Muscle of leg (tissue), 11 donors: ENCODE data around the gene THY1. TPM values are rescaled to one million over a fixed set of nuclear protein-coding genes. Genes with fewer than 3 reads are reported as not detected.
"Not testable (repeated sequence)": the region's sequence is repeated elsewhere in the genome, so short reads cannot be mapped to it uniquely, and the experiment has no call there.

ENCODE experiments used
- DNase-seq: peaks from one replicate; pipeline ENCODE4 v3.0.0; 2013
- H3K27ac ChIP-seq: one replicate; pipeline ENCODE4 v1.5.1; 2013; ENCODE audit warnings: mild to moderate bottlenecking, low read length, control low read depth
- H3K27me3 ChIP-seq: one replicate; pipeline ENCODE4 v1.6.1; 2013; ENCODE audit warnings: low read length; ENCODE audit not compliant: control insufficient read depth, insufficient read depth
- H3K36me3 ChIP-seq: one replicate; pipeline ENCODE4 v1.6.1; 2013; ENCODE audit warnings: low read length; ENCODE audit not compliant: control insufficient read depth, insufficient read depth
- H3K4me1 ChIP-seq: one replicate; pipeline ENCODE4 v1.6.1; 2013; ENCODE audit warnings: low read length; ENCODE audit not compliant: control insufficient read depth, insufficient read depth
- H3K4me3 ChIP-seq: one replicate; pipeline ENCODE4 v1.5.1; 2013; ENCODE audit warnings: low read length, control low read depth
- H3K9me3 ChIP-seq: replicated peaks from 2 replicates; pipeline ENCODE4 v1.6.1; 2013; ENCODE audit warnings: low read depth, low read length; ENCODE audit not compliant: control insufficient read depth
- WGBS: methylation state at CpG from one replicate; pipeline ENCODE4 v1.1.5; 2013; ENCODE audit warnings: missing lambda C conversion rate; ENCODE audit not compliant: insufficient coverage; 5-methylcytosine and 5-hydroxymethylcytosine counted together
- polyA plus RNA-seq, 8 donors: library from polyadenylated mRNA; unstranded; fragments of 120-200 nt; gene quantifications; one replicate each; pipeline versions ENCODE4 v1.2.1 to v1.2.3, GENCODE V29; 2013; ENCODE audit warnings: inconsistent platforms in 1 of 8, low replicate concordance in 1 of 8; ENCODE audit not compliant: insufficient read length in 8 of 8, insufficient read depth in 1 of 8
- total RNA-seq: library from RNA; stranded (reverse); fragments of 120-200 nt; gene quantifications from one replicate; pipeline ENCODE4 v1.2.4, GENCODE V29; 2013

The THY1 gene
- total and polyA plus RNA-seq, 9 donors, result 89.3 to 202 (median 161) TPM

GRCh38 chr11:119397740-119398139, 25.2 kb downstream of the THY1 start:
- DNase-seq, result no peak
- H3K27me3 ChIP-seq, result no peaks in the 10 kb centered on the region
- no peak overlapping the region for H3K4me3 ChIP-seq
- no peaks in the 10 kb centered on the region for H3K4me1 ChIP-seq
- H3K36me3 ChIP-seq, result no peaks in the 10 kb centered on the region
- H3K27ac ChIP-seq, result no peak overlapping the region
- H3K9me3 ChIP-seq, result peaks cover 10% of the 10 kb centered on the region

DNA sequence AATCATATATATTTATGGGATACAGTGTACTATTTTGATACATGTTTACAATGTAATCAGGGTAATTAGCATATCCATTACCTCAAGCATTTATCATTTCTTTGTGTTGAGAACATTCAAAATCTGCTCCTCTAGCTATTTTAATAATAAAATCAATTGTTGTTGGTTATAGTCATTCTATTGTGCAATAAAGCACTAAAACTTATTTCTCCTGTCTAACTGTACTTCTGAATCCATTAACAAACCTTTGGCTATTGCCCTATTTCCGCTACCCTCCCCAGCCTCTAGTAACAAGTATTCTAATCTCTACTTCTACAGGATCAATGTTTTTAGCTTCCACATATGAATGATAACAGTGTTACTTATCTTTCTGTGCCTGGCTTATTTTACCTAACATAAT, 26.1 kb downstream of the THY1 start:
- no peaks in the 10 kb centered on the region for H3K4me1 ChIP-seq
- H3K4me3 ChIP-seq, result no peak overlapping the region
- no peaks in the 10 kb centered on the region for H3K27me3 ChIP-seq
- no CpG with 5 or more reads among the region's 1 CpG for WGBS
- DNase-seq, result no peak
- H3K27ac ChIP-seq, result no peak overlapping the region
- peaks cover 10% of the 10 kb centered on the region for H3K9me3 ChIP-seq
- no peaks in the 10 kb centered on the region for H3K36me3 ChIP-seq

DNA sequence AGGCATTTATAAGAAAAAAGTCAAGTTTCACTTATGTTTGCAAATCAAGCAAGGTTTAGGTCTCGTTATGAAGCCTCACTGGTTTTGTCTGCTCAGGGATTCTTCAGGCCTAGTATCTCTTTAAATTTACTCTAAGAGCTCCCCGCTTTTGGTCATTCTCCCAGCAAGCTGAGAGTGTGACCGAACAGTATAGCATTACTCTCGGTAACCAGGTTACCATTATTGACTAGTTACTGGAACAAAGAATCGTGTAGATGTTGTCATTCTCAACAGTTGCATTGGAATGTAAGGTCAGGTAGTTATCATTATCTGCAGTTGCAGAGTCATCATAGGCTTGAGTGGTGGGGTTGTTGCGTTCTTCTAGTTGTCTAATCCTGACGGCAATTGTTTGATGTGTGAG, 31.7 kb downstream of the THY1 start:
- H3K9me3 ChIP-seq, result no peaks in the 10 kb centered on the region
- H3K36me3 ChIP-seq, result no peaks in the 10 kb centered on the region
- 89% methylated on average over 4 of the region's 7 CpGs for WGBS
- H3K27me3 ChIP-seq, result no peaks in the 10 kb centered on the region
- no peaks in the 10 kb centered on the region for H3K4me1 ChIP-seq
- DNase-seq, result no peak
- no peak overlapping the region for H3K4me3 ChIP-seq
- no peak overlapping the region for H3K27ac ChIP-seq

DNA sequence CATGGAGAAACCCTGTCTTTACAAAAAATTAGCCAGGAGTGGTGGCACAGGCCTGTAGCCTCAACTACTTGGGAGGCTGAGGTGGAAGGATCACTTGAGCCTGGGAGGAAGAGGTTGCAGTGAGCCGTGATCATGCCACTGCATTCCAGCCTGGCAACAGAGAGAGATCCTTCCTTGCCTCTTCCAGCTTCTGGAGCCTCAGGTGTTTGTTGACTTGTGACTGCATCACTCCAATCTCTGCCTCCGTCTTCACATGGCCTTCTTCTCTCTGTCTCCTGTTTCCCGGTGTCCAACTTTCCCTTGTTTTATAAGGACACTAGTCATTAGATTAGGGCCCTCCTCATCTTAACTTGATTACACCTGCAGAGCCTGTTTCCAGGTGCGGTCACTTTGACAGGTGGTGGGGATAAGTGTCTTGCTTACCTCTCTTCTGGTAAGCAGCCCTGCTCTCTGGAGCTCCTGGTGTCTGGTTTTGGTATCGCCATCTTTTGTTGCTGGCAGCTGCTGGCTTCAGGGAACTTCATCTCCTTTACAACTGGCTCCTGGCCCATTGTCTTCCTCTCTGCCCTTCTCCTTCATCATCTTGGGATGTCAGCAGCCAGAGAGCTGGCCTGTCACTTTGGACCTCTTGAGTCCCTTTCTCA, 33.2 kb downstream of the THY1 start:
- Histone ChIP-seq H3K27ac (no peak overlapping the region), H3K4me3 (no peak overlapping the region), H3K36me3 (no peaks in the 10 kb centered on the region), H3K27me3 (no peaks in the 10 kb centered on the region), H3K9me3 (no peaks in the 10 kb centered on the region), H3K4me1 (no peaks in the 10 kb centered on the region)
- no peak for DNase-seq
- WGBS, result 80% methylated on average over 2 of the region's 5 CpGs

- Histone ChIP-seq H3K27ac (no peak overlapping the region), H3K27me3 (no peaks in the 10 kb centered on the region), H3K36me3 (no peaks in the 10 kb centered on the region), H3K9me3 (no peaks in the 10 kb centered on the region), H3K4me3 (no peak overlapping the region), H3K4me1 (peaks cover 4% of the 10 kb centered on the region)
- no peak for DNase-seq
- WGBS, result 94% methylated on average over 5 of the region's 7 CpGs
Observed at GRCh38 chr11:119388103-119388502, 34.9 kb downstream of the THY1 start.

DNA sequence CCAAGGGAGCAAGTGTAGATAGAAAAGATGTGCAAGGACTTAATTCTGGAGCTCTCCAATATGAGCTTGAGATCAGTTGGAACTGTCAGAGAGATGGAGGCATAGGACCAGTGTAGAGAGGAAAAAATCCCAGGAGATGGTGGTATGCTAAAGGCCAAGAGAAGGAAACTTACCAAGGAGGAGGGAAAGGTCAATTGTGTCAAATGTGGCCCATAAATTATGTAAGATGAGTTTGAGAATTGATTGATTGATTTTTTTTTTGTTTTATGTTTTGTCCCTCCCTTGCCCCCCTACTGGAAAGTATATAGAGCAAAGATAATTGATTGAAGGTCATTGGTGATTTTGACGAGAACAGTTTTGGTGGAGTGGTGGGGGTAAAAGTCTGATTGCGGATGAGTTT, 38.6 kb downstream of the THY1 start:
- WGBS, result 82% methylated on average over 2 of the region's 2 CpGs
- Histone ChIP-seq H3K27ac (no peak overlapping the region), H3K4me1 (peaks cover 27% of the 10 kb centered on the region), H3K27me3 (peaks cover 3% of the 10 kb centered on the region), H3K4me3 (no peak overlapping the region), H3K9me3 (no peaks in the 10 kb centered on the region), H3K36me3 (no peaks in the 10 kb centered on the region)
- DNase-seq, result no peak

DNA sequence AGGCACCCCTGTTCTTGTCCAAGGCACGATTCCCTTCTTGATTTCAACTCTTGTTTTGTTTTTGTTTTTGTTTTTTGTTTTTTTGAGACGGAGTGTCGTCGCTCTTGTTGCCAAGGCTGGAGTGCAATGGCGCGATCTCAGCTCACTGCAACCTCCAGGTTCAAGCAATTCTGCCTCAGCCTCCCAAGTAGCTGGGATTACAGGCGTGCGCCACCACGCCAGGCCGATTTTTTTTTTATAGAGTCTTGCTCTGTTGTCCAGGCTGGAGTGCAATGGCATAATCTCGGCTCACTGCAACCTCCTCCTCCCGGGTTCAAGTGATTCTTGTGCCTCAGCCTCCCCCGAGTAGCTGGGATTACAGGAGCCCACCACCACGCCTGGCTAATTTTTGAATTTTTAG, 40.5 kb downstream of the THY1 start:
- H3K9me3 ChIP-seq, H3K27me3 ChIP-seq, DNase-seq, H3K27ac ChIP-seq, H3K4me3 ChIP-seq, H3K36me3 ChIP-seq: not testable (repeated sequence)
- H3K4me1 ChIP-seq, result peaks cover 45% of the 10 kb centered on the region
- 82% methylated on average over 11 of the region's 14 CpGs for WGBS

- Histone ChIP-seq H3K36me3 (no peaks in the 10 kb centered on the region), H3K27me3 (peaks cover 3% of the 10 kb centered on the region), H3K9me3 (no peaks in the 10 kb centered on the region), H3K4me1 (peaks cover 49% of the 10 kb centered on the region), H3K4me3 (peak overlapping the region; percentile 51), H3K27ac (peak overlapping the region; percentile 75)
- DNase-seq, result peak; percentile 31
- 8% methylated on average over 8 of the region's 9 CpGs for WGBS
Observed at GRCh38 chr11:119382101-119382500, 40.9 kb downstream of the THY1 start.

GRCh38 chr11:119381181-119381988, 41.6 kb downstream of the THY1 start, which contains the start of gene USP2:
Gene USP2 (minus strand): TSS chr11:119381690. CDS start chr11:119373480, 8,210 bp downstream.
- peak; percentile 98 for DNase-seq
- under 1% methylated on average over 49 of the region's 54 CpGs for whole genome bisulfite sequencing

DNA sequence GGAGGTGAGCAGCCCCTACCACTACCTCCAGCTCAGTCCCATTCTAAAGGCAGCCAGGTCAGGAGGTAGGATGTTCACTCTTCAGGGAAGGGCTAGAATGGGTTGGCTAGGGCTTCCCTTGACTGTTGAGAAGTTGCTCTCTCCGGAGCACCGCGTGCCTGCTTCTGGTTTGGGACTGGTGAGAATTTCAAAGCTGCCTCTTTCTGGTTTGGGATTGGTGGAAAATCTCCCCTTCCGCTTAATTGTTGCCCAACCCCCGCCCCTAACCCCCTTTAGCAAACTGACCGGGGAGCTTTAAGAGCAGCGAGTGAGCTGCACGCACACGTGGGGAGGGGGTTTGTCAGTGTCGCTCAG, 42.2 kb downstream of the THY1 start:
- WGBS, result 0% methylated on average over 1 of the region's 10 CpGs
- H3K27ac ChIP-seq, result peak overlapping the region; percentile 90
- peak overlapping the region; percentile 58 for H3K4me3 ChIP-seq
- DNase-seq, result peak; percentile 58
- H3K36me3 ChIP-seq, result no peaks in the 10 kb centered on the region
- H3K27me3 ChIP-seq, result peaks cover 3% of the 10 kb centered on the region
- peaks cover 61% of the 10 kb centered on the region for H3K4me1 ChIP-seq
- no peaks in the 10 kb centered on the region for H3K9me3 ChIP-seq

More at GRCh38 chr11:119381181-119381988, 41.6 kb downstream of the THY1 start, which contains the start of gene USP2:
- H3K4me1 ChIP-seq, result peaks cover 55% of the 10 kb centered on the region
- peak within 1 kb of the TSS; percentile 58 for H3K4me3 ChIP-seq
- no peaks in the 10 kb centered on the region for H3K9me3 ChIP-seq
- H3K36me3 ChIP-seq, result no peaks in the 10 kb centered on the region
- peak within 1 kb of the TSS; percentile 90 for H3K27ac ChIP-seq
- H3K27me3 ChIP-seq, result peaks cover 3% of the 10 kb centered on the region
